HepG2 (cell line): ENCODE results near the gene PEX19. TPM values are rescaled to one million over a fixed set of nuclear protein-coding genes. Genes with fewer than 3 reads are reported as not detected.

Source experiments
- CHD2 ChIP-seq: IDR thresholded peaks from 2 replicates; pipeline ENCODE4 v1.6.1; 2011; ENCODE audit warnings: low read depth, low read length, improper control_type of control experiment
- DDIT3 ChIP-seq: sonication (generic); formaldehyde crosslinking; IDR thresholded peaks from 2 replicates; pipeline ENCODE4 v1.4.0; 2020; ENCODE audit warnings: mild to moderate bottlenecking, missing genetic modification reagents
- DPF2 ChIP-seq: sonication (generic); formaldehyde crosslinking; IDR thresholded peaks from 2 replicates; pipeline ENCODE4 v1.4.0; 2020; ENCODE audit warnings: mild to moderate bottlenecking, low read depth, missing genetic modification reagents, borderline replicate concordance
- ELF4 ChIP-seq: sonication (generic); formaldehyde crosslinking; IDR thresholded peaks from 2 replicates; pipeline ENCODE4 v1.5.0; 2020; ENCODE audit warnings: missing genetic modification reagents, mild to moderate bottlenecking, moderate library complexity, borderline replicate concordance
- HDAC2 ChIP-seq: sonication (generic); formaldehyde crosslinking; IDR thresholded peaks from 2 replicates; pipeline ENCODE4 v1.4.0; 2020; ENCODE audit warnings: missing genetic modification reagents
- KDM2A ChIP-seq: sonication (generic); formaldehyde crosslinking; IDR thresholded peaks from 2 replicates; pipeline ENCODE4 v1.4.0; 2020; ENCODE audit warnings: low read depth, missing genetic modification reagents, borderline replicate concordance
- KLF9 ChIP-seq: IDR thresholded peaks from 2 replicates; pipeline ENCODE4 v1.6.1; 2016; ENCODE audit warnings: low read depth
- MBD4 ChIP-seq: IDR thresholded peaks from 2 replicates; pipeline ENCODE4 v1.6.1; 2012; ENCODE audit warnings: low read length, inconsistent platforms, borderline replicate concordance
- MEF2D ChIP-seq: sonication (generic); formaldehyde crosslinking; IDR thresholded peaks from 2 replicates; pipeline ENCODE4 v1.5.1; 2020; ENCODE audit warnings: mild to moderate bottlenecking, missing genetic modification reagents
- NR2C2 ChIP-seq: sonication (generic); formaldehyde crosslinking; IDR thresholded peaks from 2 replicates; pipeline ENCODE4 v1.4.0; 2020; ENCODE audit warnings: missing genetic modification reagents, mild to moderate bottlenecking, moderate library complexity, borderline replicate concordance
- PAWR ChIP-seq: sonication (generic); formaldehyde crosslinking; IDR thresholded peaks from 2 replicates; pipeline ENCODE4 v1.4.0; 2020; ENCODE audit warnings: missing genetic modification reagents, mild to moderate bottlenecking, borderline replicate concordance
- PRMT3 ChIP-seq: sonication (generic); formaldehyde crosslinking; IDR thresholded peaks from 2 replicates; pipeline ENCODE4 v1.8.1; 2022; ENCODE audit warnings: low read depth, mild to moderate bottlenecking, moderate library complexity, missing genetic modification reagents, borderline replicate concordance
- RORA ChIP-seq: sonication (generic); formaldehyde crosslinking; IDR thresholded peaks from 2 replicates; pipeline ENCODE4 v1.5.0; 2020; ENCODE audit warnings: mild to moderate bottlenecking, missing genetic modification reagents, moderate library complexity
- RXRB ChIP-seq: IDR thresholded peaks from 2 replicates; pipeline ENCODE4 v1.6.1; 2016; ENCODE audit warnings: borderline replicate concordance, missing genetic modification reagents, missing compliant biosample characterization
- SALL1 ChIP-seq: sonication (generic); formaldehyde crosslinking; IDR thresholded peaks from 2 replicates; pipeline ENCODE4 v1.8.0; 2022; ENCODE audit warnings: mild to moderate bottlenecking, missing genetic modification reagents
- SALL2 ChIP-seq: sonication (generic); formaldehyde crosslinking; IDR thresholded peaks from 2 replicates; pipeline ENCODE4 v1.8.1; 2023; ENCODE audit warnings: mild to moderate bottlenecking, missing genetic modification reagents, inconsistent platforms
- SATB2 ChIP-seq: sonication (generic); formaldehyde crosslinking; IDR thresholded peaks from 2 replicates; pipeline ENCODE4 v1.5.0; 2020; ENCODE audit warnings: missing genetic modification reagents
- XBP1 ChIP-seq: sonication (generic); formaldehyde crosslinking; IDR thresholded peaks from 2 replicates; pipeline ENCODE4 v1.5.0; 2020; ENCODE audit warnings: missing genetic modification reagents
- ZFP37 ChIP-seq: sonication (generic); formaldehyde crosslinking; IDR thresholded peaks from 2 replicates; pipeline ENCODE4 v1.4.0; 2020; ENCODE audit warnings: missing genetic modification reagents, borderline replicate concordance
- ZNF296 ChIP-seq: sonication (generic); formaldehyde crosslinking; conservative IDR thresholded peaks from 2 replicates; pipeline ENCODE4 v1.5.0; 2020; ENCODE audit warnings: mild to moderate bottlenecking, missing genetic modification reagents
- ZNF530 ChIP-seq: sonication (generic); formaldehyde crosslinking; IDR thresholded peaks from 2 replicates; pipeline ENCODE4 v1.5.0; 2020; ENCODE audit warnings: low read depth, mild to moderate bottlenecking, missing genetic modification reagents
- ZNF547 ChIP-seq: sonication (generic); formaldehyde crosslinking; IDR thresholded peaks from 2 replicates; pipeline ENCODE4 v1.5.1; 2020; ENCODE audit warnings: mild to moderate bottlenecking, missing genetic modification reagents
- ZNF589 ChIP-seq: sonication (generic); formaldehyde crosslinking; conservative IDR thresholded peaks from 2 replicates; pipeline ENCODE4 v1.8.0; 2022; ENCODE audit warnings: mild to moderate bottlenecking, moderate library complexity, missing genetic modification reagents
- ZSCAN12 ChIP-seq: sonication (generic); formaldehyde crosslinking; IDR thresholded peaks from 2 replicates; pipeline ENCODE4 v1.9.0; 2021; ENCODE audit warnings: mild to moderate bottlenecking, missing genetic modification reagents
- ZSCAN31 ChIP-seq: sonication (generic); formaldehyde crosslinking; IDR thresholded peaks from 2 replicates; pipeline ENCODE4 v1.5.0; 2020; ENCODE audit warnings: low read depth, mild to moderate bottlenecking, missing genetic modification reagents
- polyA plus RNA-seq, 8 experiments: library from polyadenylated mRNA; depleted of rRNA in 3 of 8; stranded (reverse) in 7 of 8; unstranded in 1 of 8; fragments of >200 nt; fragmentation: Illumina TruSeq in 4 of 8; extraction: Trizol in 4 of 8; gene quantifications; 2 replicates each; pipeline versions ENCODE4 v1.2.1 to v1.2.3, GENCODE V29; 2011 to 2016; ENCODE audit warnings: low read depth in 4 of 8, missing spikeins in 1 of 8, mixed read lengths in 1 of 8; ENCODE audit not compliant: insufficient read depth in 1 of 8
- total RNA-seq, 5 experiments: library from RNA; depleted of rRNA; stranded (reverse); fragments of >200 nt; fragmentation: Illumina TruSeq; extraction: Trizol; gene quantifications; 2 replicates each; pipeline ENCODE4 v1.2.3, GENCODE V29; 2016; ENCODE audit warnings: low read depth in 1 of 5
- TF ChIP-seq, protein P1 (sequence below): sonication (generic); formaldehyde crosslinking; IDR thresholded peaks from 2 replicates; pipeline ENCODE4 v1.5.1; 2020; ENCODE audit warnings: mild to moderate bottlenecking, missing genetic modification reagents, borderline replicate concordance
- TF ChIP-seq, protein P2 (sequence below): sonication (generic); formaldehyde crosslinking; IDR thresholded peaks from 2 replicates; pipeline ENCODE4 v1.4.0; 2020; ENCODE audit warnings: mild to moderate bottlenecking, low read depth, missing genetic modification reagents

Gene PEX19
- total and polyA plus RNA-seq, 2 of the 13 experiments (the other 11 are each of a cell fraction or from before 2014, with no cell fraction given): 47.0 to 51.8 TPM

- peak; percentile 43; the same call in 1 of the 2 replicates for TF ChIP-seq SALL2 (CRISPR knock-in tag)
- TF ChIP-seq, protein P1, sequence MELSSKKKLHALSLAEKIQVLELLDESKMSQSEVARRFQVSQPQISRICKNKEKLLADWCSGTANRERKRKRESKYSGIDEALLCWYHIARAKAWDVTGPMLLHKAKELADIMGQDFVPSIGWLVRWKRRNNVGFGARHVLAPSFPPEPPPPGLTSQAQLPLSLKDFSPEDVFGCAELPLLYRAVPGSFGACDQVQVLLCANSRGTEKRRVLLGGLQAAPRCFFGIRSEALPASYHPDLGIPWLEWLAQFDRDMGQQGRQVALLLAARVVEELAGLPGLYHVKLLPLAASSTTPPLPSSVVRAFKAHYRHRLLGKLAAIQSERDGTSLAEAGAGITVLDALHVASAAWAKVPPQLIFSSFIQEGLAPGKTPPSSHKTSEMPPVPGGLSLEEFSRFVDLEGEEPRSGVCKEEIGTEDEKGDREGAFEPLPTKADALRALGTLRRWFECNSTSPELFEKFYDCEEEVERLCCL (CRISPR knock-in tag): no peak
- TF ChIP-seq RORA: no peak
- no peak for TF ChIP-seq MBD4
- TF ChIP-seq ELF4 (CRISPR knock-in tag): no peak
- peak; percentile 61; the same call in 1 of the 2 replicates for TF ChIP-seq ZNF530 (CRISPR knock-in tag)
- TF ChIP-seq KDM2A (CRISPR knock-in tag): peak; percentile 94; the same call in 1 of the 2 replicates
- peak; percentile 69 for TF ChIP-seq NR2C2 (CRISPR knock-in tag)
- TF ChIP-seq, protein P2, sequence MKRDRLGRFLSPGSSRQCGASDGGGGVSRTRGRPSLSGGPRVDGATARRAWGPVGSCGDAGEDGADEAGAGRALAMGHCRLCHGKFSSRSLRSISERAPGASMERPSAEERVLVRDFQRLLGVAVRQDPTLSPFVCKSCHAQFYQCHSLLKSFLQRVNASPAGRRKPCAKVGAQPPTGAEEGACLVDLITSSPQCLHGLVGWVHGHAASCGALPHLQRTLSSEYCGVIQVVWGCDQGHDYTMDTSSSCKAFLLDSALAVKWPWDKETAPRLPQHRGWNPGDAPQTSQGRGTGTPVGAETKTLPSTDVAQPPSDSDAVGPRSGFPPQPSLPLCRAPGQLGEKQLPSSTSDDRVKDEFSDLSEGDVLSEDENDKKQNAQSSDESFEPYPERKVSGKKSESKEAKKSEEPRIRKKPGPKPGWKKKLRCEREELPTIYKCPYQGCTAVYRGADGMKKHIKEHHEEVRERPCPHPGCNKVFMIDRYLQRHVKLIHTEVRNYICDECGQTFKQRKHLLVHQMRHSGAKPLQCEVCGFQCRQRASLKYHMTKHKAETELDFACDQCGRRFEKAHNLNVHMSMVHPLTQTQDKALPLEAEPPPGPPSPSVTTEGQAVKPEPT (CRISPR knock-in tag): 0 out of 2 replicates have a peak, but pooled peaks have one; percentile 60
- no peak for TF ChIP-seq XBP1 (CRISPR knock-in tag)
- no peak for TF ChIP-seq ZSCAN12 (CRISPR knock-in tag)
- no peak for TF ChIP-seq MEF2D (CRISPR knock-in tag)
- no peak for TF ChIP-seq HDAC2 (CRISPR knock-in tag)
- no peak; the same call in none of the 2 replicates for TF ChIP-seq RXRB (CRISPR knock-in tag)
- TF ChIP-seq ZNF547 (CRISPR knock-in tag): no peak
- peak; percentile 17; the same call in 1 of the 2 replicates for TF ChIP-seq PAWR (CRISPR knock-in tag)
- TF ChIP-seq DDIT3 (CRISPR knock-in tag): no peak
- TF ChIP-seq KLF9 (CRISPR knock-in tag): no peak
- no peak for TF ChIP-seq ZFP37 (CRISPR knock-in tag)
- TF ChIP-seq SALL1: peak; percentile 64
- TF ChIP-seq ZSCAN31 (CRISPR knock-in tag): 0 out of 2 replicates have a peak, but pooled peaks have one; percentile 32
- peak; percentile 77; the same call in 1 of the 2 replicates for TF ChIP-seq ZNF589 (CRISPR knock-in tag)
- peak; percentile 81 for TF ChIP-seq CHD2
- TF ChIP-seq ZNF296: 0 out of 2 replicates have a peak, but pooled peaks have one; percentile 22
- peak; percentile 28; the same call in 1 of the 2 replicates for TF ChIP-seq DPF2 (CRISPR knock-in tag)
- no peak for TF ChIP-seq SATB2 (CRISPR knock-in tag)
- no peak for TF ChIP-seq PRMT3 (CRISPR knock-in tag)
These were observed 22.8 kb downstream of the PEX19 start, which contains the start of gene DCAF8 (continued) for GRCh38 chr1:160261893-160262794.
